HG02798 (cell line): ENCODE measurements around the gene PPP1R15B.
"Not testable (repeated sequence)": the region's sequence is repeated elsewhere in the genome, so short reads cannot be mapped to it uniquely, and the experiment has no call there.

Source experiments
- ATAC-seq: cut with Tn5 transposase; IDR thresholded peaks from one replicate; pipeline ENCODE4 v1.9.1; 2021; ENCODE audit warnings: mild to moderate bottlenecking; ENCODE audit not compliant: unreplicated experiment, poor library complexity

PPP1R15B gene

GRCh38 chr1:204422061-204422705 lies 10.6 kb upstream of the PPP1R15B start:
- not testable (repeated sequence) for ATAC-seq

GRCh38 chr1:204421441-204421840 lies 9.8 kb upstream of the PPP1R15B start:
- no peak for ATAC-seq

- no peak for ATAC-seq
Measured at GRCh38 chr1:204420039-204421004, 8.7 kb upstream of the PPP1R15B start.

- no peak for ATAC-seq
Measured at GRCh38 chr1:204419064-204419403, 7.4 kb upstream of the PPP1R15B start.

GRCh38 chr1:204418174-204419063 lies 6.8 kb upstream of the PPP1R15B start:
- ATAC-seq, result no peak

GRCh38 chr1:204417074-204417997 lies 5.7 kb upstream of the PPP1R15B start:
- ATAC-seq, result no peak

GRCh38 chr1:204416589-204417073 lies 5.0 kb upstream of the PPP1R15B start:
- ATAC-seq, result no peak

GRCh38 chr1:204415351-204415750 lies 3.7 kb upstream of the PPP1R15B start:
- no peak for ATAC-seq

- ATAC-seq, result no peak
Measured at GRCh38 chr1:204414016-204414415, 2.4 kb upstream of the PPP1R15B start.

- ATAC-seq, result no peak
Measured at GRCh38 chr1:204413170-204413535, 1.5 kb upstream of the PPP1R15B start.

- ATAC-seq, result peak; percentile 24
Measured at GRCh38 chr1:204410688-204411450, 748 bp downstream of the PPP1R15B start.

GRCh38 chr1:204409836-204410687 lies 1.6 kb downstream of the PPP1R15B start:
- ATAC-seq, result no peak

- ATAC-seq, result no peak
Measured at GRCh38 chr1:204409123-204409522, 2.5 kb downstream of the PPP1R15B start.

GRCh38 chr1:204408602-204409001 lies 3.0 kb downstream of the PPP1R15B start:
- ATAC-seq, result no peak

GRCh38 chr1:204408074-204408507 lies 3.5 kb downstream of the PPP1R15B start:
- no peak for ATAC-seq

GRCh38 chr1:204407295-204407971 lies 4.2 kb downstream of the PPP1R15B start:
- no peak for ATAC-seq

- no peak for ATAC-seq
Measured at GRCh38 chr1:204406621-204407020, 5.0 kb downstream of the PPP1R15B start.
